OCI-LY7 (cell line): ENCODE measurements around the gene CFL1.

Experiments
- EZH2phosphoT487 ChIP-seq: fragments of 200-600 bp; sonication (generic); IDR thresholded peaks from 2 replicates; pipeline ENCODE4 v1.6.1; 2018; ENCODE audit warnings: low read depth, borderline replicate concordance, mild to moderate bottlenecking, mixed run types, antibody characterized with exemption, low read length, moderate library complexity, mixed read lengths
- TF ChIP-seq, protein P1 (sequence below): fragments of 200-600 bp; sonication (generic); conservative IDR thresholded peaks from 2 replicates; pipeline ENCODE4 v1.5.1; 2014; ENCODE audit warnings: mild to moderate bottlenecking, antibody characterized with exemption, low read length, moderate library complexity, mixed read lengths

DNA sequence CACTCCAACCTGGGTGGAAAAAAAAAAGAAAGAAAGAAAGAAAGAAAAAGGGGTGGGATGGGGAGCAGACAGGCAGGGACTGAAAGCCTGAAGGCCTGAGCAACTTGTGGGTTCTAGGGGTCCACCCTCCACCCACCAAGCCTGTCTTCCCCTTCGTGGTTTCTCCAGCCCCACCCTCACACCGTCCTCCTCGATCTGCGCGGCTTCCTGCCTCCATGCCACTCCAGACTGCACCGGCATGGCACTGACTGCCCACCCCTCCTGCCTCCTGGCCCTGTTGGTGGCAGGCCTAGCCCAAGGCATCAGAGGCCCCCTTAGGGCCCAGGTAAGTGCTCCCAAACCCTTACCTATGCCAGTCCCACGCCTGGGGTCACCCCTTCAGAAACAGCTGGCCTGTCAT, 21.6 kb upstream of the CFL1 start, which contains the start of gene CTSW:
- TF ChIP-seq, protein P1, sequence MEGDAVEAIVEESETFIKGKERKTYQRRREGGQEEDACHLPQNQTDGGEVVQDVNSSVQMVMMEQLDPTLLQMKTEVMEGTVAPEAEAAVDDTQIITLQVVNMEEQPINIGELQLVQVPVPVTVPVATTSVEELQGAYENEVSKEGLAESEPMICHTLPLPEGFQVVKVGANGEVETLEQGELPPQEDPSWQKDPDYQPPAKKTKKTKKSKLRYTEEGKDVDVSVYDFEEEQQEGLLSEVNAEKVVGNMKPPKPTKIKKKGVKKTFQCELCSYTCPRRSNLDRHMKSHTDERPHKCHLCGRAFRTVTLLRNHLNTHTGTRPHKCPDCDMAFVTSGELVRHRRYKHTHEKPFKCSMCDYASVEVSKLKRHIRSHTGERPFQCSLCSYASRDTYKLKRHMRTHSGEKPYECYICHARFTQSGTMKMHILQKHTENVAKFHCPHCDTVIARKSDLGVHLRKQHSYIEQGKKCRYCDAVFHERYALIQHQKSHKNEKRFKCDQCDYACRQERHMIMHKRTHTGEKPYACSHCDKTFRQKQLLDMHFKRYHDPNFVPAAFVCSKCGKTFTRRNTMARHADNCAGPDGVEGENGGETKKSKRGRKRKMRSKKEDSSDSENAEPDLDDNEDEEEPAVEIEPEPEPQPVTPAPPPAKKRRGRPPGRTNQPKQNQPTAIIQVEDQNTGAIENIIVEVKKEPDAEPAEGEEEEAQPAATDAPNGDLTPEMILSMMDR: no peak
- no peak for TF ChIP-seq EZH2phosphoT487
